ENCODE data around the gene NUP133. TPM values are rescaled to one million over a fixed set of nuclear protein-coding genes. Genes with fewer than 3 reads are reported as not detected.

NUP133 gene
- total and polyA plus RNA-seq, 8 donors: 6.3 to 18.7 (median 14.6) TPM

DNA sequence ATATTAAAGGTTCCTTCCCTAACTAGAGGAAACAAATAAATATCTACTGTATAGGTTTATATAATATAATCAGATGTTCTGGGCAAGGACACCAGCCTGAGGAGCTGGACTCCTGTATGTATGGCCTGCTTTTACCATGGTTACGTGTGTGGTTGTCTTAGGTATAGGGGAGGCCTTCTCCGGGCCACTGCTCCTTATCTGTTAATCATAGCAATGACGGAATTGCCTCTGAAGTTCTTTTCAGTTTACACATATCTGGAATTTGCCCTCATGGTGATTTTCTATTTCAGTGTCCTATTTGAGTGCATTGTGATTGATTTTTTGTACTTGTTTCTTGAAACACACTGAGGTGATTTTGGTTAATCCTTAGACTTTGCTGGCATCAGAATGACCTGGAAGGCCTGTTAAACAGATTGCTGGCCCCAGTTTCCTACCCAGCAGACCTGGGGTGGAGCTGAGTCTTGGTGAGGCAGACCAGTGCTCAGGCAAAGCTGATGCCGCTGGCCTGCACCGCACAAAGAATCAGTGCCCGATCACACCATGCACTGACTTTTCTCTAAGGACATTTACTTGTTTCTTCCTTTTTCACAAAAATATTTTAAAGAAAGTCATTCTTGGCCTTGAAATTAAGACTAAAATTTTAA, 31.8 kb upstream of the NUP133 start:
- intact Hi-C loops (cut with DNase I): no loop called here
- ATAC-seq: no peak
- Histone ChIP-seq H3K4me3 (no peak overlapping the region), H3K27me3 (no peaks in the 10 kb centered on the region), H3K4me1 (no peaks in the 10 kb centered on the region), H3K36me3 (peaks cover 0 to 14% (median 12%) of the 10 kb centered on the region in 3 donors), H3K9me3 (no peaks in the 10 kb centered on the region), H3K27ac (no peak overlapping the region)
- FAIRE-seq: no peak
- 92 to 95% methylated on average over 6 of the region's 6 CpGs for whole genome bisulfite sequencing, 2 donors
- DNase-seq: no peak
- TF ChIP-seq, protein P1, sequence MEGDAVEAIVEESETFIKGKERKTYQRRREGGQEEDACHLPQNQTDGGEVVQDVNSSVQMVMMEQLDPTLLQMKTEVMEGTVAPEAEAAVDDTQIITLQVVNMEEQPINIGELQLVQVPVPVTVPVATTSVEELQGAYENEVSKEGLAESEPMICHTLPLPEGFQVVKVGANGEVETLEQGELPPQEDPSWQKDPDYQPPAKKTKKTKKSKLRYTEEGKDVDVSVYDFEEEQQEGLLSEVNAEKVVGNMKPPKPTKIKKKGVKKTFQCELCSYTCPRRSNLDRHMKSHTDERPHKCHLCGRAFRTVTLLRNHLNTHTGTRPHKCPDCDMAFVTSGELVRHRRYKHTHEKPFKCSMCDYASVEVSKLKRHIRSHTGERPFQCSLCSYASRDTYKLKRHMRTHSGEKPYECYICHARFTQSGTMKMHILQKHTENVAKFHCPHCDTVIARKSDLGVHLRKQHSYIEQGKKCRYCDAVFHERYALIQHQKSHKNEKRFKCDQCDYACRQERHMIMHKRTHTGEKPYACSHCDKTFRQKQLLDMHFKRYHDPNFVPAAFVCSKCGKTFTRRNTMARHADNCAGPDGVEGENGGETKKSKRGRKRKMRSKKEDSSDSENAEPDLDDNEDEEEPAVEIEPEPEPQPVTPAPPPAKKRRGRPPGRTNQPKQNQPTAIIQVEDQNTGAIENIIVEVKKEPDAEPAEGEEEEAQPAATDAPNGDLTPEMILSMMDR (IDR thresholded peaks at IDR 0.05): no peak

DNA sequence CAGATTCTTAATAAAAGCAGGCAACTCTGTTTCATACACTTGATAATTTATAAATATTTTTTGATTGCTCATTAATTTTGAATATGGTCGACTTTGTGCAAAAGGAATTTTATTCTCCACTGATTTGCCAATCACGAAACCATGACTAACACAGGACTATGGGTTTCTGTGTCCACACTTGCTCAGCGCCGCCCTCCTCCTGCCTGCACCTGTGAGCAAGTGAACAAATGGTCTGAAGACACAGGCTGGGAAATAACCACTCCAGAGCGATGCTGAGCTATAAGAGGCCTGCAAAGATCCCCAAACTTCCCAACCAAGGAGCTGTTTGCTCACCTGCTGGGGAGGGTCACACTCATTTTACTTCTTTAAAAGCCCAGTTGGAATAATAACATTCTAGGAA, 30.8 kb upstream of the NUP133 start:
- Histone ChIP-seq H3K4me1 (no peaks in the 10 kb centered on the region), H3K4me3 (no peak overlapping the region), H3K9me3 (no peaks in the 10 kb centered on the region), H3K27ac (no peak overlapping the region), H3K36me3 (peaks cover 0 to 14% (median 12%) of the 10 kb centered on the region in 3 donors), H3K27me3 (no peaks in the 10 kb centered on the region)
- ATAC-seq (no peak), DNase-seq (no peak), FAIRE-seq (no peak)
- intact Hi-C loops (cut with DNase I): no loop called here
- WGBS, 2 donors: 91 to 92% methylated on average over 5 of the region's 5 CpGs
- TF ChIP-seq, protein P1 (IDR thresholded peaks at IDR 0.05): no peak

DNA sequence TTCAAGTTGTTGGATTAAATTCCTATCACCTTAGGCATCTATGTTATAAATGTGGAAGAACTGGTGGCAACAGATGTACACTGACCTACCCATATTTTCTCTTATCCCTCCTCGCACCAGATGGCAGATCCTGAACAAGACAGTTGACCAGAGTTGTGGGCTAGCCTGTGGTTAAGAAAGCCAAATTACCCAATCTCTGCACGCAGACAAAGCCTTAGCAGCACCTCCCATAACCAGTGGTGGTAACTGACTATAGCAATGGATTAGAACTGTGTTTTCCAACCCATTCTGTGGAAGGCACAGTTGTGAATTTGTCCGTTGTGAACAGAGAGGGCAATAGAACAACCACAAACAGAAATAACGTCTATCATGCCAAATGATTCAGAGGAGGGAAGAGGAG, 29.8 kb upstream of the NUP133 start:
- 79 to 83% methylated on average over 4 of the region's 4 CpGs for WGBS, 2 donors
- DNase-seq: no peak
- Histone ChIP-seq H3K4me1 (no peaks in the 10 kb centered on the region), H3K27ac (no peak overlapping the region), H3K4me3 (no peak overlapping the region), H3K27me3 (no peaks in the 10 kb centered on the region), H3K36me3 (peaks cover 0 to 14% (median 12%) of the 10 kb centered on the region in 3 donors), H3K9me3 (no peaks in the 10 kb centered on the region)
- no peak for ATAC-seq
- intact Hi-C loops (cut with DNase I): no loop called here
- TF ChIP-seq, protein P1 (IDR thresholded peaks at IDR 0.05): no peak
- FAIRE-seq: no peak

DNA sequence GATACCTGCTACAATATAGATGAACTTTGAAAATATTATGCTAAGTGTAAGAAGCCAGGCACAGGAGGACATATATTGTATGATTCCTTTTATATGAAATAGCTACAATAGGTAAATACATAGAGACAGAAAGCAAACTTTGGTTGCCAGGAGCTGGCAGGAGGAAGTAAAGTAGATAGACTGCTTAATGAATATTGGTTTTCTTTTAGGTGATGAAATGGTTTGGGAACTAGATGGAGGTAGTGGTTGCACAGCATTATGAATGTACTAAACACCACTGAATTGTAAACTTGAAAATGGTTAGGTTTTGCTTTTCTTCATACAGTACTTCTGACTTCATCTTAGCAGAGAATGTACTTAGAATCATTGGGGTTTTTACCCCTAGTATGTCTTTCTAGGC, 28.8 kb upstream of the NUP133 start:
- Histone ChIP-seq H3K4me3 (no peak overlapping the region), H3K9me3 (no peaks in the 10 kb centered on the region), H3K36me3 (peaks cover 0 to 14% (median 12%) of the 10 kb centered on the region in 3 donors), H3K27me3 (no peaks in the 10 kb centered on the region), H3K27ac (no peak overlapping the region), H3K4me1 (no peaks in the 10 kb centered on the region)
- ATAC-seq: peak in 3 of 4 donors; percentile 19 to 85 (median 61)
- intact Hi-C loops (cut with DNase I): no loop called here
- TF ChIP-seq, protein P1 (IDR thresholded peaks at IDR 0.05): no peak
- no peak for FAIRE-seq
- DNase-seq: no peak

DNA sequence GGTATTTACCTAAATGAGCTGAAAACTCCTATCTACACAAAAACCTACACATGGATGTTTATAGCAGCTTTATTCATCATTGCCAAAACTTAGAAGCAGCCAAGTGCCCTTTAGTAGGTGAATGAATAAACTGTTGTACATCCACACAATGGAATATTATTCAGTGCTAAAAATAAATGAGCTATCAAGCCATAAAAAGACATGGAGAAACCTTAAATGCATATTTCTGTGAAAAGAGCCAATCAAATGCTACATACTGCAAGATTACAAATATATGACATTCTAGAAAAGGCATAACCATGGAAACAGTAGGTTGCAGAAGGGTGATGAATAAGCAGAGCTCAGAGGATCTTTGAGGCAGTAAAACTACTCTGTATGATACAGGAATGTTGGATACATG, 27.1 kb upstream of the NUP133 start:
- H3K27me3 ChIP-seq: no peaks in the 10 kb centered on the region
- H3K4me3 ChIP-seq: no peak overlapping the region
- intact Hi-C loops (cut with DNase I): no loop called here
- TF ChIP-seq, protein P1 (IDR thresholded peaks at IDR 0.05): no peak
- no peak for FAIRE-seq
- H3K27ac ChIP-seq: no peak overlapping the region
- H3K36me3 ChIP-seq: peaks cover 0 to 18% (median 11%) of the 10 kb centered on the region in 3 donors
- DNase-seq: no peak
- H3K9me3 ChIP-seq: no peaks in the 10 kb centered on the region
- ATAC-seq: no peak
- H3K4me1 ChIP-seq: no peaks in the 10 kb centered on the region
